Omental fat pad (tissue), 4 donors: ENCODE data around the gene SUCLG2. TPM values are rescaled to one million over a fixed set of nuclear protein-coding genes. Genes with fewer than 3 reads are reported as not detected.

Source experiments
- ATAC-seq: fragments of 150-250 bp; one replicate; pipeline ENCODE4 v1.9.1; 2016; ENCODE audit warnings: mild to moderate bottlenecking, moderate library complexity; ENCODE audit not compliant: low FRiP score
- DNase-seq: peaks from one replicate; pipeline ENCODE4 v3.0.0-alpha.2; 2019; ENCODE audit warnings: low spot score
- total RNA-seq, 4 donors: library from RNA; depleted of rRNA; stranded (reverse); fragments of >200 nt; gene quantifications; one replicate each; pipeline ENCODE4 v1.1.0, GENCODE V29; 2016
- TF ChIP-seq, protein P1 (sequence below), 3 donors: fragments of 450-650 bp; IDR thresholded peaks; one replicate each; pipeline ENCODE4 v1.5.1; 2016 to 2017; ENCODE audit warnings: antibody characterized with exemption in 3 of 3, mild to moderate bottlenecking in 3 of 3, moderate library complexity in 2 of 3

SUCLG2 gene, protein sequence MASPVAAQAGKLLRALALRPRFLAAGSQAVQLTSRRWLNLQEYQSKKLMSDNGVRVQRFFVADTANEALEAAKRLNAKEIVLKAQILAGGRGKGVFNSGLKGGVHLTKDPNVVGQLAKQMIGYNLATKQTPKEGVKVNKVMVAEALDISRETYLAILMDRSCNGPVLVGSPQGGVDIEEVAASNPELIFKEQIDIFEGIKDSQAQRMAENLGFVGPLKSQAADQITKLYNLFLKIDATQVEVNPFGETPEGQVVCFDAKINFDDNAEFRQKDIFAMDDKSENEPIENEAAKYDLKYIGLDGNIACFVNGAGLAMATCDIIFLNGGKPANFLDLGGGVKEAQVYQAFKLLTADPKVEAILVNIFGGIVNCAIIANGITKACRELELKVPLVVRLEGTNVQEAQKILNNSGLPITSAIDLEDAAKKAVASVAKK
- total RNA-seq: 10 to 100 TPM; 37.5 to 52.2 (median 42.1) TPM

DNA sequence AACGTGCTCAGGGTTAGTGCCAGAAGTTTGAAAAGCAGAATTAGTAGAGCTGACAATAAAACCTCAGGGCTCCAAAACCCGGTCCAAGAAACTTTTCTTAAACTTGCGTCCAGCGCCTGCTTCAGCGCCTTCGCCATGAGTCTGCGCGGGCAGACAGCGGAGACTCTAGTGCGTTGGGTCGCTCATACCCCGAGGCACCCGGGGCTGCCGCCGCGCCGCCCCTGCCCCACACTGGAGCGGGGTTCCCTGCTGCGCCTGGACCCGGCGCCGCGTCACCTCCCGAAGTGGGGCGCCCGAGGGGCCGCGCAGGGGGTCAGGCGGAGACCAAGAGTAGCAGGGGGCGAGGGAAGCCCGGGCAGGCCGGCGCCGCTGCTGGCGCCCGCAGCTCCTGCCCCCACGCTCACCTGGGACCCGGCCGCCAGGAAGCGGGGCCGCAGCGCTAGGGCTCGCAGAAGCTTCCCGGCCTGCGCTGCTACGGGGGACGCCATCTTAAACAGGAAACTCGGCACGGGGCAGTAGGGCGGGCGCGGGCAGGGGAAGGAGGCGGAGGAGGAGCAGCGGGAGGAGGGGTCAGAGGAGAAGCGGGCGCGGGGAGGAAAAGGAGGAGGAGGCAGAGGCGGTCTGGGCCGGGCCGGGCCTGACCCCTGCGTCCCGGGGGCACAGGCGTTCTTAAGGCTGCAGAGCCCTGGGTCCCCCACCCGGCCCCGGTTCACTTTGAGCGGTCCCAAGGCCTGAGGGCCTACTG is at the start of gene SUCLG2:
Gene SUCLG2 (minus strand): TSS at position 514 of the 745 bp plus-strand sequence. CDS start 26 bp downstream, at position 488.
- TF ChIP-seq, protein P1, sequence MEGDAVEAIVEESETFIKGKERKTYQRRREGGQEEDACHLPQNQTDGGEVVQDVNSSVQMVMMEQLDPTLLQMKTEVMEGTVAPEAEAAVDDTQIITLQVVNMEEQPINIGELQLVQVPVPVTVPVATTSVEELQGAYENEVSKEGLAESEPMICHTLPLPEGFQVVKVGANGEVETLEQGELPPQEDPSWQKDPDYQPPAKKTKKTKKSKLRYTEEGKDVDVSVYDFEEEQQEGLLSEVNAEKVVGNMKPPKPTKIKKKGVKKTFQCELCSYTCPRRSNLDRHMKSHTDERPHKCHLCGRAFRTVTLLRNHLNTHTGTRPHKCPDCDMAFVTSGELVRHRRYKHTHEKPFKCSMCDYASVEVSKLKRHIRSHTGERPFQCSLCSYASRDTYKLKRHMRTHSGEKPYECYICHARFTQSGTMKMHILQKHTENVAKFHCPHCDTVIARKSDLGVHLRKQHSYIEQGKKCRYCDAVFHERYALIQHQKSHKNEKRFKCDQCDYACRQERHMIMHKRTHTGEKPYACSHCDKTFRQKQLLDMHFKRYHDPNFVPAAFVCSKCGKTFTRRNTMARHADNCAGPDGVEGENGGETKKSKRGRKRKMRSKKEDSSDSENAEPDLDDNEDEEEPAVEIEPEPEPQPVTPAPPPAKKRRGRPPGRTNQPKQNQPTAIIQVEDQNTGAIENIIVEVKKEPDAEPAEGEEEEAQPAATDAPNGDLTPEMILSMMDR (IDR thresholded peaks at IDR 0.05): no peak
- peak; percentile 71 for DNase-seq
- ATAC-seq: peak; percentile 97

DNA sequence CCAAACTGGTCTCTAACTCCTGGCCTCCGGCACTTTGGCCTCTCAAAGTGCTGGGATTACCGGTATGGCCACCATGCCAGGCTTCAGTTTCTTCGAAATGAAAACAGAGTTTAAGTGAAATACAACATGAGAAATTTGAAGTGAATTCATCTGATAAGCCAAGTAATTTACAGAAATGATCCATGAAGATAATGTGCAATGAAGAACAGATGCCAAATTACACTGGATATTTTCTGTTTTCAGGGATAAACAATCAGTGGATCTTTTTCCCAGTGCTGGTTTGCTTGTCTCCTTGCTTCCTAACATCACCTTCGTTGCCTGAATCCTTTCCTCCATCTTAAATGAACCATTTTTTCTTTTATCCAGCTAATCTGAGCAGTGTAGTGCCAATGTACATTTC is 46.2 kb upstream of the SUCLG2 start:
- DNase-seq (no peak), ATAC-seq (no peak)
- TF ChIP-seq, protein P1 (IDR thresholded peaks at IDR 0.05): no peak

DNA sequence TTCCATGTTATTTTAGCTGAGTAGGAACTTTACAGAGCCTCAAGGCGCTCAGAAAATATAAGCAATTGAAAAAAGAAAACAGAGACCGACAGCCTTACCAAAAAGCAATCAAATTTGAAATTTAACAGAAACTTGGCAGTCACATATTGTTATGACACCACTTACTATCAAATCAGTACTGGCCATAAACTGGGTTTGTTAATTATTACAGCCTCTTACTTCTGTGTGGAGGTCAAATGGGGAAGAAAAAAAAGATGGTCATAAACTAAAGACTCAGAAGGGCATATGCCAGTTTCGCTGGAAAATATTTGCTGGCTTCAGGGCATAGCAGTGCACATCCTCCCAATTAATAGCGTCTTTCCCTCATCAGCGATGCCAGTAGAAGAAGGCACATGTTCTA is 45.5 kb upstream of the SUCLG2 start:
- ATAC-seq (no peak), DNase-seq (no peak)
- TF ChIP-seq, protein P1 (IDR thresholded peaks at IDR 0.05): no peak

DNA sequence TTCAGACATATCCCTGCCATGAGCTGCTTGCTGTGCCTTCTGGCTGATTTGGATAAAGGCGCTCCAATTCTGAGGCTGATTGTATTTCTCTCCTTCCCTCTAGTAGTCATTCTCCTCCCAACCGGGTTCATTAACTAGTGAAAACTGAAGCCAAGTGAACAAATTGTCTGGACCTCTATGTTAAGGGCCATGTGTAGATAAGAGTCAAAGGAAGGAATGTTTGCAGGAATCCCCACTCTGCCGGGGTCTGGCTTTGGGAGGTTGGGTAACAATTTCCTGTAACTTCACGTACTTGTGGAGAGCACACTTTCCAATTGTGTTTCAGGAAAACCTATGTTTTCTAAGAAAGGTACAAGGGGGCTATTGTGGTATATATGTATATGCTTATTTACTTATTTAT is 38.2 kb upstream of the SUCLG2 start:
- DNase-seq (no peak), ATAC-seq (no peak)
- TF ChIP-seq, protein P1 (IDR thresholded peaks at IDR 0.05): no peak

DNA sequence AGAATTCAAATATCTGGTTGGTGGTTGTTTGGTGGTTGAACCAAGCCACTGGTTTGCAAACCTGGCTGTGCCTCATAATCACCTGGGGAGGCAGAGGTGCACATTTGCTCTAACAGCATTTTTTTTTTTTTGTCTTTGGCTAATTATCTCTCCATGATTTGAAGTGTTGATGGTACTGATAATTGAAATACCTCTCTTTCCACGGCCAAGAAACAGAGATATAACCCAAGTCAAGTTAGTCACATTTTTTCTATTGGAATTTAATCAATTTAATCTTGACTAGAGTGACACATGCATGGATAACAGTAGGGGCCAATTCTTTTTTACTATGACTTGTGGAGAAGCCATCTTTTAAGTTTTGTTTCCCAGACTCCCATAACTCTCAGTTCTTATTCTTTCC is 37.5 kb upstream of the SUCLG2 start:
- DNase-seq (no peak), ATAC-seq (no peak)
- TF ChIP-seq, protein P1 (IDR thresholded peaks at IDR 0.05): no peak

DNA sequence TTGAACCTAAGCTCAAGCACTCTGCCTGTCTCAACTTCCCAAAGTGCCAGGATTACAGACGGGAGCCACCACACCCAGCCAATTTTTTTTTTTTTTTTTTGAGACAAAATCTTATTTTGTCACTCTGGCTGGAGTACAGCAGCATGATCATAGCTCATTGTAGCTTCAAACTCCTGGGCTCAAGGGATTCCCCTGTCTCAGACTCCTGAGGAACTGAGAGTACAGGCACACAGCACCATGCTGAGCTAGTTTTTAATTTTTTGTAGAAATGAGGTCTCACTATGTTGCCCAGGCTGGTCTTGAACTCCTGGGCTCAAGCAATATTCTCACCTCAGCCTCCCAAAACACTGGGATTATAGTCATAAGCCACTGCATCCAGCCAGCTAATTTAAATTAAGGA is 36.8 kb upstream of the SUCLG2 start:
- TF ChIP-seq, protein P1 (IDR thresholded peaks at IDR 0.05): no peak
- DNase-seq: no peak
- ATAC-seq: no peak
